GM12878 (cell line): Measurements from ENCODE around the gene LBHD1. TPM values are rescaled to one million over a fixed set of nuclear protein-coding genes. Genes with fewer than 3 reads are reported as not detected.

Experiments used
- BHLHE40 ChIP-seq, 2 experiments: fragments of 450-650 bp in 1 of 2; IDR thresholded peaks; 2 replicates each; pipeline ENCODE4 v1.6.1; 2011 to 2017; ENCODE audit warnings: low read depth in 2 of 2, borderline replicate concordance in 1 of 2, improper control_type of control experiment in 1 of 2, low read length in 1 of 2, mild to moderate bottlenecking in 1 of 2
- BMI1 ChIP-seq: fragments of 450-650 bp; IDR thresholded peaks from 2 replicates; pipeline ENCODE4 v1.6.1; 2016; ENCODE audit warnings: mild to moderate bottlenecking, moderate library complexity, borderline replicate concordance
- E4F1 ChIP-seq: fragments of 450-650 bp; IDR thresholded peaks from 2 replicates; pipeline ENCODE4 v1.6.1; 2018; ENCODE audit warnings: borderline replicate concordance, mild to moderate bottlenecking; ENCODE audit not compliant: partially characterized antibody
- EED ChIP-seq: sonication (generic); IDR thresholded peaks from 2 replicates; pipeline ENCODE4 v1.6.1; 2016; ENCODE audit warnings: antibody characterized with exemption, low read depth
- ESRRA ChIP-seq: IDR thresholded peaks from 2 replicates; pipeline ENCODE4 v1.6.1; 2012; ENCODE audit warnings: mild to moderate bottlenecking, low read length, improper control_type of control experiment
- IKZF1 ChIP-seq: fragments of 450-650 bp; conservative IDR thresholded peaks from 2 replicates; pipeline ENCODE4 v1.6.1; 2017; ENCODE audit warnings: antibody characterized with exemption, mild to moderate bottlenecking
- IKZF2 ChIP-seq, 2 experiments: fragments of 450-650 bp; IDR thresholded peaks; 2 replicates each; pipeline ENCODE4 v1.6.1; 2017; ENCODE audit warnings: mild to moderate bottlenecking in 2 of 2, moderate library complexity in 2 of 2
- IRF4 ChIP-seq: IDR thresholded peaks from 2 replicates; pipeline ENCODE4 v1.6.1; 2011; ENCODE audit warnings: low read depth, low read length
- MYB ChIP-seq: fragments of 150-350 bp; IDR thresholded peaks from 2 replicates; pipeline ENCODE4 v1.6.1; 2014; ENCODE audit warnings: mild to moderate bottlenecking, low read depth, low read length, borderline replicate concordance
- NFYB ChIP-seq: IDR thresholded peaks from 2 replicates; pipeline ENCODE4 v1.6.1; 2011; ENCODE audit warnings: low read depth, mild to moderate bottlenecking, low read length, improper control_type of control experiment, moderate library complexity; ENCODE audit not compliant: insufficient read depth
- NKRF ChIP-seq: fragments of 450-650 bp; conservative IDR thresholded peaks from 2 replicates; pipeline ENCODE4 v1.6.1; 2017; ENCODE audit warnings: mild to moderate bottlenecking, moderate library complexity
- RELB ChIP-seq: fragments of 450-650 bp; IDR thresholded peaks from 2 replicates; pipeline ENCODE4 v1.6.1; 2017; ENCODE audit warnings: low read depth, mild to moderate bottlenecking, moderate library complexity
- RFX5 ChIP-seq: IDR thresholded peaks from 2 replicates; pipeline ENCODE4 v1.6.1; 2011; ENCODE audit warnings: low read depth, low read length, improper control_type of control experiment
- SMAD5 ChIP-seq: IDR thresholded peaks from 2 replicates; pipeline ENCODE4 v1.6.1; 2016; ENCODE audit warnings: antibody characterized with exemption, low read depth
- SMC3 ChIP-seq: IDR thresholded peaks from 2 replicates; pipeline ENCODE4 v1.6.1; 2011; ENCODE audit warnings: low read length, improper control_type of control experiment, borderline replicate concordance
- STAT3 ChIP-seq: IDR thresholded peaks from 2 replicates; pipeline ENCODE4 v1.6.1; 2011; ENCODE audit warnings: low read depth, low read length, improper control_type of control experiment
- TCF3 ChIP-seq: IDR thresholded peaks from 2 replicates; pipeline ENCODE4 v1.6.1; 2012; ENCODE audit warnings: low read depth, mild to moderate bottlenecking, low read length, borderline replicate concordance; ENCODE audit not compliant: insufficient read depth
- TCF7 ChIP-seq: IDR thresholded peaks from 2 replicates; pipeline ENCODE4 v1.6.1; 2014; ENCODE audit warnings: antibody characterized with exemption, borderline replicate concordance
- ZBTB4 ChIP-seq: fragments of 450-650 bp; formaldehyde crosslinking; IDR thresholded peaks from 2 replicates; pipeline ENCODE4 v1.4.0; 2022; ENCODE audit warnings: mild to moderate bottlenecking, moderate library complexity
- polyA plus RNA-seq, 11 experiments: library from polyadenylated mRNA; depleted of rRNA in 4 of 11; unstranded in 6 of 11; stranded (reverse) in 5 of 11; fragments of >200 nt; fragmentation: Nextera tagmentation in 4 of 11; fragmentation: Illumina TruSeq in 1 of 11; extraction: Ambion mirVana in 4 of 11; extraction: Trizol in 1 of 11; gene quantifications; 1 replicate in 1 of 11; 2 replicates in 10 of 11; pipeline versions ENCODE4 v1.2.1 to v1.2.3, GENCODE V29; 2011 to 2016; ENCODE audit warnings: inconsistent platforms in 2 of 11, missing spikeins in 2 of 11, low read depth in 1 of 11
- total RNA-seq, 4 experiments: library from RNA; depleted of rRNA in 3 of 4; stranded (reverse); fragments of >200 nt in 3 of 4; fragmentation: Illumina TruSeq in 1 of 4; extraction: Trizol in 1 of 4; gene quantifications; 2 replicates each; pipeline versions ENCODE4 v1.2.1 to v1.2.3, GENCODE V29; 2013 to 2021

The LBHD1 gene
- total and polyA plus RNA-seq, 10 of the 15 experiments (the other 5 are each of a cell fraction or from before 2014, with no cell fraction given), result 0.79 to 12.0 (median 7.6) TPM

- TF ChIP-seq SMC3, result no peak
- peak; percentile 62 for TF ChIP-seq NKRF
- TF ChIP-seq BHLHE40 (IDR thresholded peaks at IDR 0.05; ENCODE audit: borderline replicate concordance in 1 of 2, low read depth in 2 of 2, low read length in 1 of 2), result peak in 1 of 2 experiments; percentile 74; a peak in 2 of 4 replicates
- TF ChIP-seq RELB, result peak; percentile 88; the same call in 1 of the 2 replicates
- TF ChIP-seq TCF3, result 0 out of 2 replicates have a peak, but pooled peaks have one; percentile 52
- TF ChIP-seq IKZF2 (IDR thresholded peaks at IDR 0.05), result peak; percentile 68 to 83; a peak in 3 of 4 replicates
- TF ChIP-seq RFX5, result 0 out of 2 replicates have a peak, but pooled peaks have one; percentile 49
- peak; percentile 95 for TF ChIP-seq IKZF1
- no peak for TF ChIP-seq ZBTB4 (CRISPR knock-in tag)
- TF ChIP-seq EED, result peak; percentile 75
- TF ChIP-seq IRF4, result no peak
- TF ChIP-seq STAT3, result no peak
- TF ChIP-seq TCF7, result peak; percentile 54; the same call in 1 of the 2 replicates
- TF ChIP-seq MYB, result no peak
- TF ChIP-seq SMAD5, result peak; percentile 75
- TF ChIP-seq ESRRA, result no peak
- no peak for TF ChIP-seq BMI1
- peak; percentile 82 for TF ChIP-seq NFYB
- peak; percentile 44 for TF ChIP-seq E4F1
Observed at GRCh38 chr11:62671608-62672389, at the start of gene LBHD1, which contains the start of gene UQCC3 (continued).
